DOHH2 (cell line): ENCODE results near the gene ARID4B.
"Not testable (repeated sequence)": the region's sequence is repeated elsewhere in the genome, so short reads cannot be mapped to it uniquely, and the experiment has no call there.

Experiments
- EZH2phosphoT487 ChIP-seq: fragments of 200-600 bp; sonication (generic); IDR thresholded peaks from 2 replicates; pipeline ENCODE4 v1.6.1; 2017; ENCODE audit warnings: borderline replicate concordance, mild to moderate bottlenecking, antibody characterized with exemption, low read length, moderate library complexity, mixed read lengths
- TF ChIP-seq, protein P1 (sequence below): fragments of 200-600 bp; sonication (generic); IDR thresholded peaks from one replicate; pipeline ENCODE4 v1.5.1; 2014; ENCODE audit warnings: antibody characterized with exemption, mild to moderate bottlenecking, low read depth, low read length; ENCODE audit not compliant: poor library complexity, severe bottlenecking

DNA sequence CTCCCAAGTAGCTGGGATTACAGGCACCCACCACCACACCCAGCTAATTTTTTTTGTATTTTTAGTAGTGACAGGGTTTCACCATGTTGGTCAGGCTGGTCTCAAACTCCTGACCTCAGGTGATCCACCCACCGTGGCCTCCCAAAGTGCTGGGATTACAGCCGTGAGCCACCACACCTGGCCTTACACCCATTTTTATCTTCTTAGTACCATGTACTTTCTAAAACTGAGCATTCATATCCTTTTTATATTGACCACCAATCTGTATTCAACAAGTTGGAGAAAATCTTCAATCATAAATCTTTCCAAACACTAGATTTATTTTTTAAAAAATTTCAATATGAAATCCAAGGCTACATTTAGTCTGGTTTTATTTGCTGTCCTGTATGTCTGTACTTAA, 113.0 kb downstream of the ARID4B start:
- TF ChIP-seq, protein P1, sequence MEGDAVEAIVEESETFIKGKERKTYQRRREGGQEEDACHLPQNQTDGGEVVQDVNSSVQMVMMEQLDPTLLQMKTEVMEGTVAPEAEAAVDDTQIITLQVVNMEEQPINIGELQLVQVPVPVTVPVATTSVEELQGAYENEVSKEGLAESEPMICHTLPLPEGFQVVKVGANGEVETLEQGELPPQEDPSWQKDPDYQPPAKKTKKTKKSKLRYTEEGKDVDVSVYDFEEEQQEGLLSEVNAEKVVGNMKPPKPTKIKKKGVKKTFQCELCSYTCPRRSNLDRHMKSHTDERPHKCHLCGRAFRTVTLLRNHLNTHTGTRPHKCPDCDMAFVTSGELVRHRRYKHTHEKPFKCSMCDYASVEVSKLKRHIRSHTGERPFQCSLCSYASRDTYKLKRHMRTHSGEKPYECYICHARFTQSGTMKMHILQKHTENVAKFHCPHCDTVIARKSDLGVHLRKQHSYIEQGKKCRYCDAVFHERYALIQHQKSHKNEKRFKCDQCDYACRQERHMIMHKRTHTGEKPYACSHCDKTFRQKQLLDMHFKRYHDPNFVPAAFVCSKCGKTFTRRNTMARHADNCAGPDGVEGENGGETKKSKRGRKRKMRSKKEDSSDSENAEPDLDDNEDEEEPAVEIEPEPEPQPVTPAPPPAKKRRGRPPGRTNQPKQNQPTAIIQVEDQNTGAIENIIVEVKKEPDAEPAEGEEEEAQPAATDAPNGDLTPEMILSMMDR, result not testable (repeated sequence)
- not testable (repeated sequence) for TF ChIP-seq EZH2phosphoT487
